Left ventricle myocardium superior (tissue), 1 donor: ENCODE measurements around the gene PHACTR1. TPM values are rescaled to one million over a fixed set of nuclear protein-coding genes. Genes with fewer than 3 reads are reported as not detected.

Experiments
- ATAC-seq: fragments of 200-7000 bp; cut with Tn5 transposase; one replicate; pipeline ENCODE4 v1.9.1; 2020; ENCODE audit warnings: mild to moderate bottlenecking, moderate library complexity
- DNase-seq: peaks from one replicate; pipeline ENCODE4 v3.0.0-alpha.2; 2020
- intact Hi-C: fragments of 100-400 bp; cut with micrococcal nuclease; formaldehyde crosslinking; loops from one replicate; pipeline ENCODE4 v1.11.0; 2022
- total RNA-seq: library from RNA; stranded (reverse); fragmentation: NEBNext Ultra II Directional; extraction: Animal tissue kit (Norgen Biotek cat#: 25700); gene quantifications from one replicate; pipeline ENCODE4 v1.2.1, GENCODE V29; 2021
- donor health status: DM: no; HTN: yes; CAD: no; lungs with severe emphysema.

PHACTR1 gene
- total RNA-seq, 1 donor from 2014 or later: 124 TPM

DNA sequence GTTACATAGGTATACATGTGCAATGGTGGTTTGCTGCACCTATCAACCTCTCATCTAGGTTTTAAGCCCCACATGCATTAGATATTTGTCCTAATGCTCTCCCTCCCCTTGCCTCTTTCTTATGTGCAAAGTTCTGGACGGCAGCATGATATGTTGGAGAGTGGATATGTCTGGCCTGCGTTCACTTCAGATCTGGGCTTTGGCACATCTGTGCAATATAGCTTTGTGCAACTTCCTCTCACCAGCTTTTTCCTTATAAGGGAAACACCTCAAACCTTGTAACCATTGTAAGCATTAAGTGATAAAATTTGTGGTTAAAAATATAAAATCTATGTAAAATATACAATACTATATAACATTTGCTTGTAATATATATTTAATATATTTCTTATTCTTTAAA, 288.0 kb downstream of the PHACTR1 start:
- intact Hi-C loops: no loop called here
- ATAC-seq (no peak), DNase-seq (no peak)

DNA sequence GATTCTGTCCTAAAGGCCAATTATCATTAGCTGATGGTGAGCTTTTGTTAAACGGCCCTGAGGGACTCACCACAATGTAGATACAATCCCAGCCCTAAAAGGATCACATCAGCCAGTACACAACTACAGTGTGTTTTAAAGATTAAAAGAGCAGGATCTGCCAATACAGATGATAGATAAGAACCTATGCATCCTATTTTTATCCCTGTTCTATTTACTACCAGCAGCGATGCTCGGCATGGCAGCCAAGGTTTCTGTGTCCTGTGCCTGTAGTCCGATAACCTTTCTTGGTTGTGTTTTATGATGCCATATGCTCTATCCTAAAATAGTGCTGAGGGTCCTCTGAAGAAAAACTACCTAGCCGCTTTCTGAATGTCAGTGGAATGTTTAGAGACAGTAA, 289.4 kb downstream of the PHACTR1 start:
- DNase-seq: no peak
- peak; percentile 79 for ATAC-seq
- intact Hi-C loops: loop anchor here (5.0 kb wide), 1 partner anchor 44 kb away; no protein-coding TSS in a partner anchor

DNA sequence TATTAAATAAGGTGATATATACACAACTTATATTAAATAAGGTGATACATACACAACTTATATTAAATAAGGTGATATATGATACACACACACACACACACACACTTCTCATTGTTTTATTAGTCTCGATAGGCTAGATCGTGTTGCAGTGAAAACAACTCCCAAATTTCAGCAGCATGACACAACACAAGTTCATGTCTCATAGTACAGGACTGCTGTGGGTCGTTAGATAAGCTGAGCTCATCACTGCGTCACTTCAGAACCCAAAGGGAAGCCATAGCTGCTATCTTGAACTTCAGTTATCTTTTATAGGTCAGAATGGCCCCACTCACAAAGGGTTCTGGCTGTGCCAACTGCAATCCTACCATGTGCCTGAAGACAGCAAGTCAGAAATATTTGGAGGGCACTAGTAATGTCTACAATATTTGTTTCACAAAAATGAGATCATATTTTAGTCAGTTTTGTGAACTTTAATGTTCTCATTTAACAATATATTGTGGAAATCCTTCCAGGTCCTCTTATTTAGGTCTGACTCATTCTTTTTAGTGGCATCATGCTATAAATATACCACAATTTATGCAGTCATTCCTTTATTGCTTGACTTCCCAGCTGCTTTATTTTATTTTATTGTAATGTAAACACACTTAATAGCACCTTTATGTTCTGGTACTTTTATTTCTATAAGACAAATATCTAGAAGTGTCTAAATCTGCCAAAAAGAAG, 290.2 kb downstream of the PHACTR1 start:
- intact Hi-C loops: loop anchor here (5.0 kb wide), 1 partner anchor 44 kb away; no protein-coding TSS in a partner anchor
- DNase-seq: no peak
- ATAC-seq: peak; percentile 87

DNA sequence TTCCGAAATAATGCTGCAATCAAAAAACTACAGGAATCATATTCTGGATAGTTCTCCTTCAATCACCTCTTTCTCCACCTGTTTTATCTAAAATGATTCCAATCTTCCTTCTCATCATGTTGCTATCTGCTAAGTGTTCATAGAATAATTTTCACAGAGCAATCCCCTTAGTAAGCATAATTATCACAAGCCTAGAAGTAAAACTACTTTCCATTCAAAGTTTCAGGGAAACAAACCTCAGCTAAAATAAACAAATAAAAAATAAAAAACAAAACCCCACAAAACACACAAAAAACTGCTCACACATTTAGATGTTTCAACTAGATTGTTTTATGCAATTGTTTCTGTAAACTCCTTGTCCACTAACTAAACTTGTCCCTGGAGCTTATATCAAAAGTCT, 291.2 kb downstream of the PHACTR1 start:
- no peak for ATAC-seq
- intact Hi-C loops: loop anchor here (5.0 kb wide), 1 partner anchor 45 kb away; no protein-coding TSS in a partner anchor
- no peak for DNase-seq

DNA sequence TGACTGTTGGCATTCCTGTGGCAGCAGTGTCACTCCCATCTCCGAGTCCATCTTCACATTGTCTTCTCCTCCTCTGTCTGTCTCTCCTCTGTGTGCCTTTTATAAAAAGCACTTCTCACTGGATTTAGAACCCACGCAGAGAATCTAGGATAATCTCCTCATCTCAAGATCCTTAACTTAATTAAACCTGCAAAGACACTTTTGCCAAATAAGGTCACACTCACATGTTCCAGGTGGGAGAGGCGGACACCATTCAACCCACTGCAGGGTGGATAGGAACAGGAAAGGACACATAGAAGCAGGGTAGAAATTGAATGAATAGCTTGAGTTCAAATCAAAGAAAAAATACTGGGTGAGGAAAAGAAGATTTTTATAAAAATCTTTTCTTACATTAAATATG, 292.5 kb downstream of the PHACTR1 start:
- ATAC-seq (no peak), DNase-seq (no peak)
- intact Hi-C loops: loop anchor here (5.0 kb wide), 1 partner anchor 47 kb away; no protein-coding TSS in a partner anchor

DNA sequence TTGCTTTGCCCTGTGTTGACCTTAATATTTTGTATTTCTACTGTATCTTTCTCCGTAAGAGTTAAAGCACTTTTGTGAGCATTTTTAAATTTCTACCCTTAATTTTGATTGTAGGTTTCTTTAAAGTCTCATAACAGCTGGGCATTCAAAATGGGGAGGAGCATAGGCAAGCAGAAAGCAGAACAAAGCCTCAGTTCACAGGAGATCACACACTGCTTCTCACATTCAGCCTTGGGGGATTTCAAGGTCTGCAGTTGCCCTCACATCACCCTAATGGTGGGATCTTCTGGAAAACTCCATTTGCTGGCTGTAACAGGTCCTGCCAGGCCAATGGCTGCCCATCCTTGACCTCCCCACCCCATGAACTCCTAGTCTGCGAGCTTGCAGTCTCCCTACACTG, 292.9 kb downstream of the PHACTR1 start:
- intact Hi-C loops: loop anchor here (5.0 kb wide), 1 partner anchor 47 kb away; no protein-coding TSS in a partner anchor
- no peak for ATAC-seq

DNA sequence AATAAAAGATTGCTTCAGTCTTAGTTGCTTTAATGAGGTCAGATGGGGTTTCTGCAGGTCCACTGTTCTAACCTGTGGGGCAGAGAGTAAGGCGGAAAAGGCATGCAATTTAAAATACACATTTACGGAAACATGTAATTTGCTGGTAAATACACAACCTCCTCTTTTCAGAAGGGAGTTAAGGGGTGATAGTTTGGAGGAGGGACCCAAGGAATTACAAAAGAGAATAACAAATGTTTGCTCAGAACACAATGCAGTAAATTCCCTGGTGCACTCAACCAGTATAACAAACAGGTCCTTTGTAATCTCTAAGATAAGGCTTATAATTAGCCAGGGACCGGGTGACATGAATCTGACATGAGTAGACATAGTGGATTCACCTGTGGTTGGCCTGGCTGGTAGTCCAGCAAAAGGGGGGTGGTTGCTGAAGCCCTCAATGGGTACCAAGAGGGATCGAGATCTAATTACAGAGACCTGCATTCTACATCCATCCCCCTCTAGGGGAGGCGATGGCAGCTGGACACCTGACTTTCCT, 295.1 kb downstream of the PHACTR1 start:
- no peak for DNase-seq
- ATAC-seq: no peak
- intact Hi-C loops: no loop called here

More for the DNA sequence above, 292.9 kb downstream of the PHACTR1 start:
- DNase-seq: no peak

DNA sequence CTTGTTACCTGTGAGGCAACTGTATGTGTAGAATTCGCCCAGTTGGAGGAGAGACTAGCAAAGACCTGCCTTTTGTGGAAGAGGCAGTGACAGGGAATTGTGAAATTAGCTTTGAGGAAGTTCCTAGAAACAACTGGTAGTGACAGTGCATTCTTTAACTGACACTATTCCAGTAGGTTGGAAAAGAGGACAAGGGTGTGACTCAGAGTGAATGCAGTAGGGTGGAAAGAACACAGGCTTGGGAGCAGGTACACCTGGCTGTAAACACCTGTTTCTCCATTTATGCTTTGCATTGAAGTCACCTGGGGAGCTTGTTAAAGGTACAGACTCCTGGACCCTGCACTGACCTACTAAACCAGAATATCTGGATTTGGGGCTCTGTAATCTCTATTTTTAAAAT, 295.7 kb downstream of the PHACTR1 start:
- intact Hi-C loops: no loop called here
- DNase-seq (no peak), ATAC-seq (no peak)

DNA sequence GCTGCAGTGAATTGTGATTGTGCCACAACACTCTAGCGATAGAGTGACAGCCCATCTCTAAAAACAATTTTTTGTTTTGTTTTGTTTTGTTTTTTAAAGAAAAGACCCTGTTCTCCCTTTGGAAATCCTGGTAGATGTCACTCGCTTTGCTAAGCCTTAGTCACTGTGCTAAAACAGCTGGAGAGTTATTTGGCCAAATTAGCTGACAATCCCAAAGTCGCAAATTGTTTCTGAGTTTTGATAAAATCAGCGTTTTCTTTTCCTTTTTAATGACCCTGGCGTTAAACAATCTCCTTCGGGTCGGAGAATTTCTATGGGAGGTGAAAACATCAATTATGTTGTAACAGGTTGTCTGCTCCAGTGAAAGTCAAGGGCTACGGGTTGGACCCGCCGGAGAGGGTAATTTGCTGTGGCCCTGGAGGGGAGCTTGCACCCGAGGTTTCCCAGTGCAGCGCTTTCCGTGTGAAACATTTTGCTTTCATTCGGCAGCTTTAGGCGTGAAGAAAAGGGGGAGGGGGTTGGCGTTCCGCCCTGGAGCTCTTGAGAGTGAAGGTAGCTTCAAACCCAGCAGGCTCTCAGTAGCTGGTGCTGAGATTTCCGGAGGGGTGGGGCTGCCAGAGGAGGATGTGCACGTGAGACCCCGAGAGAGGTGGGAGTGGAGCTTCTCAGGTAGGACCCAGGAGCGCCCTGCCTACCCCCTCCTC, 296.6 kb downstream of the PHACTR1 start:
- peak; percentile 85 for DNase-seq
- intact Hi-C loops: no loop called here
- peak; percentile 43 for ATAC-seq

DNA sequence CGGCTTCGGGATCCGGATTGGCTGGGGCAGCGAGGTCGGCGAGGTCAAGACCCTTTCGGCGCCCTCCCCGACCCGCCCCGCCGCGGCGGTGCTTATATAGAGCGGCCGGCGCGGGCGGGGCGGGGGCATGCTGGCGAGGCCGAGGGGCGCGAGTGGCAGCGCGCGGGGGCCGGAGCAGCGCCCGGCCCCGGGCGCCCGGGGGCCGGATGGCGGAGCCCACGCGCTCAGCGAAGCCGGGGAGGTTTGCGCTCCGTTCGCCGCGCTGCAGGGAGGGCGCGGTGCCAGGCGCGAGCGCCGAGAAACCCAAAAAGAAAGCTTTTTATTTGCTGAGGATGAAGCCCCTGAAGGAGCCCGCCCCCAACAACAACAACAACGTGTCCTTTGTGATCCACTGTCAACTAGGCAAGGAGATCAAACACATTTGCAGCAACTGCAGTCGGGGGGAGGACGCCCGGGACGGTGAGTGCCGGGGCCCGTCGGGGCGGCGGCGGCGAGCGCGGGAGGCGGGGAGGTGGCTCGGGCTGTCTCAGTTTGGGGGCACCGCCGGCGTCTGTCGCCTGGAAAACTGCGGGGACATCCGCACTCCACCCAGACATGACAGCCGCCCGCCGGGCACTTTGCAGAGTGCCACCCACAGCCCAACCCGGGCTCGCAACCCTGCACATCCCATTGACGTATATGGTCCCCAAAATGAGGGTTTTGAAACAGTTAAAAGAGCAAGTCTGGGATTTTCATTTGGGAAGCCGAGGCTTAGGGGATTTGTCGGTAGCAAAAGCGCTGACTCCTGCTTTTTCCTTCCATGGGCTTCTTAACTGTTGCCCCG, 297.3 kb downstream of the PHACTR1 start:
- DNase-seq: peak; percentile 45
- intact Hi-C loops: no loop called here
- ATAC-seq: peak; percentile 36

DNA sequence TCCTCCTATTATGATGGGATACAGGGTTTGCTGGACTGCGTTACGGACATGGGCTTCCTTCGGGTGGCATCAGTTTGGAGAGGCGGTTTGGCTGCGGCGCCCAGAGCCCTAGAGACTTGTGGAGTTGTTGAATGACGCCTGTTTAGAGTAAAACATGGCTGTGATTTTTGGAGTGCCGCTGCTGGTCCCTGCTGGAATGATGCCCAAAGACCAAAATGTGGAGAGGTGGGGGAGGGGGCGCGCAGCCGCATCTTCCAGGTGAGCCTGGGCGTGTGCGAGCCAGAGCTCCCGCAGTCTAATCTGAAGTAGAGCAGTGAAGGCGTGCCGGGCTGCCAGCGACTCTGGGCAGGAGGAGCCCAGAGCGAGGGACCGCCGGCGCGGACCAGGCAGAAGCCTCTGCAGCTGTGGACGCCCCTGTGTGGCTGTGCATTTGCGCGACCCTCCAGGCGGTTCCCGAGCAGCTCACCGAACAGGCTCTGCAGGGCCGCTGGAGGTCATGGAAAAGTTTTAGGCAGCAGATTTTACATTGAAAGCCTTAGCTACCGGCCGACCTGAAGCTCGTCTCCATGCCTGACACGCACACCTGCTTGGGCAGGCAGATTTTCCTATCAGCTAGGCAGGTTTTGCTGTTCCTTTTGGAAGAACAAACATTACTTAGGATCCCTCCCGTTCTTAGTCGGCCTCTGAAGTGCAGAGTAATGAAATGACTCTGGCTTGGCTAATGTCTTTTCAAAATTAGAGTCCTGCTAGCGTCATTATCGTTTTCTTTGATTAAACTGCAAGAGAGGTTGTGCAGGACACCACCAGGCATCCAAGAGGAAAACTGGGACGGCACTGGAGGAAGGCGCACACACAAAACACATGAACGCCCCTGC, 298.2 kb downstream of the PHACTR1 start:
- ATAC-seq (peak; percentile 62), DNase-seq (peak; percentile 62)
- intact Hi-C loops: no loop called here

DNA sequence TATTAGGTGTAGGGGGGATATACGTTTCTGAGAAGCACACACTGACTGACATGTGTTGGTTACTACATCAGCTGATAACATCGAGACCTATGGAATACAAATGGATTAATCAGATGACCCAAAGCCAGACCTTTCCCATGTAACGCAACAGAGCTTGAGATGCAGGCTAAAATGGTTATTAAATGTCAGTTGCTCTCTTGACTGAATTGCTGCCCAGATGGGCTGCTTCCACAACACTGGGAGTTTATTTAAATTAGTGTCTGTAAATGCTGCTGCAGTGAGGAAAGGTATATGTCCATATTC, 298.8 kb downstream of the PHACTR1 start:
- DNase-seq: no peak
- intact Hi-C loops: no loop called here
- no peak for ATAC-seq

DNA sequence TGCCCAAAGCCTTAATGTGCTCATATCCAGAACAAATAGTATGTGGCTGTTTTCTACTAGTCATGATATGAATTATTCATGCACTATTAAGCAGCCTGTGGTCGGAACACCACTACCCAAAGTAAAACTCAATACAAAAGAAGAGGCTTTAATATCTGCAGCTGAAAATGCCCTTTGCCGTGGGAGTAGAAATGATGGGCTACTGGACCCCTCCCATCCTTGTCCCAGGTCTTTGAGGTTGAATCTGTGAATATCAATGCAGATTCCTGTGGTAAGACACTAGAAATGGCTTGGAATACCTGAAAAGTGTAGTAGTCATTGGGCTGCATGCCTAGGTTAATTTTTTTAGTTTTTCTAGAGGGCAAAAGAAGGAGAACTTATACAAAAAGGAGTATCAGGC, 308.0 kb downstream of the PHACTR1 start:
- no peak for ATAC-seq
- DNase-seq: no peak
- intact Hi-C loops: no loop called here

DNA sequence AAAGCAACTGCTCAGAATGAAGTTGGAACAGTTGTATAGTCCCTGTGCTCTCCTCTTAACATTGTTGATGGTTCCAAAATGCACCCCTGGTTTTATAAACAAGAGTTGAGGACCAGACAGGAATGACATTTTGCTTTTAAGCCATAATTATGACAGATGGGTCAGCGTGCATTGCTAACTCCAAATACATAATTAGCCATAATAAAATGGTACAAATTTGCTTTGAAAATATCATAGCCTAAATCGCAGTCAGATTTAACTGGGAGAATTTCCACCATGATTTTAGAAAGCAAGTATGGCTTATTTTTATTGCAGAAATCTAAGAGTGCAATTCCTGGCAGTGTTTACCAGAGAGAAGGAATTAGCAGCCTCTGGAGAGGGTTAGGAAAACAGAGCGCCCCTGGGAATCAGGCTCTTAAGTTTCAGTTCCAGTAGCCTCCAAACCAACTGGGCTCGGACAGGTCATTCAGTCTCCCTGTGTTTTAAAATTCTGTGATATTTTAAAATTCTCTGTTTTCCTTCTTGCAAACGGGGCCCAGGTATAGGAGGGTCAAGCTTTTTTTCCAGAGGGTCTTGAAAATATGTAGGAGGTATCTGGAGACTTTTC, 309.4 kb downstream of the PHACTR1 start:
- intact Hi-C loops: no loop called here
- no peak for DNase-seq
- peak; percentile 8 for ATAC-seq

DNA sequence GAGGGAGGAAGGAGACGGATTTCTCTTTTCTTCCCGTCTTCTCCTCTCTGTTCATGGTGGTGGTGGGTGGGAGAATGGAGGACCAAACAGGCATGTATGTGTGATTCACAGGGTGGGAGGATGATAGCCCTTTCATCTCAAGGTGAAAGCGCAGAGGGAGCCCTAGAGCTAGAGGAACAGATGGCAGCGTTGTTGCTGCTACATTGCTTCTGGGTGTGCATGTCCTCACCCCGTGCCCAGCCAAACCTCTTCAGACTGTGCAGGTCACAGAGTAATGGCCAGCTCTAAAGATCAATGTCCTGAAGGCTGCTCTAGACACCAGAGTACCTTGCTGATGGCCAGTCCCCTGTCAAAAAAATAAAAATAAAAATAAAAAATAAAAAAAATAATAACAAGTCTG, 310.0 kb downstream of the PHACTR1 start:
- ATAC-seq: peak; percentile 83
- intact Hi-C loops: no loop called here
- DNase-seq: peak; percentile 39

DNA sequence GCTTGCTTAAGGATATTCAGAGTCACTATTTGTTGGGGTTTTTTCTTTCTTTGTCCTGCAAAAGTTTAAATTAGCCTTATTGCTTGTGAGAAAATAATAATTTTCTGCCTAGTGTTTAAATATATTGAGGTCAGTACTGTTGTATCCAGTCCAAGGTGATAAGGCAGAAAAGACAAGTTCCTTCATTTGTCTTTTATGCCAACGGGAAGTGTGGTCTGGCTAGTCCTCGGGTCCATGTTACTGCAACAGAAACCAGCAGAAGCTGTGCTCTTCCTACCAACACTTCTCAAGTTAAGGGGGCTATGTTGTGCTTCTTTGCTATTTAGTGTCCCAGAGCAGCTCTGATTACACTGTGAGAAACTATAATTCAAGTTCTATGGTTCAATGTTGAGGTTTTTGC, 310.6 kb downstream of the PHACTR1 start:
- peak; percentile 26 for ATAC-seq
- intact Hi-C loops: no loop called here
- no peak for DNase-seq

DNA sequence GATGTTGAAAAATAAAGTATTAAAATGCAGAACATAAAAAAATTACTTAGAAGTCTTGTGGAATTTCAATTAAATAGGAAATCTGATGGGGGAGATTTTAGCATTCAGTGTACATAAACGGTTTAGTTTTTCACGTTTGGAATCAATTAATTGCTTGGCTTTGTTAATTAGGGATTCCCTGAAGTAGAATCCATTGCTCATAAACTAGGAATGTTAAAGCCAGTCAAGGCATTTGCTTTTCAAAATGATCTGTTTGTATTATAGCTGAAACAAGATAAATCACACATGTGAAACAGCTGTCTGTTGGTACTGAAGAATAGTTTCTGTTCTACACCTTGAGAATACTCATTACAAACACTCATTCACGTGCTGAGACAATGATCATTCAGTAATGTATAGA, 313.8 kb downstream of the PHACTR1 start:
- intact Hi-C loops: no loop called here

DNA sequence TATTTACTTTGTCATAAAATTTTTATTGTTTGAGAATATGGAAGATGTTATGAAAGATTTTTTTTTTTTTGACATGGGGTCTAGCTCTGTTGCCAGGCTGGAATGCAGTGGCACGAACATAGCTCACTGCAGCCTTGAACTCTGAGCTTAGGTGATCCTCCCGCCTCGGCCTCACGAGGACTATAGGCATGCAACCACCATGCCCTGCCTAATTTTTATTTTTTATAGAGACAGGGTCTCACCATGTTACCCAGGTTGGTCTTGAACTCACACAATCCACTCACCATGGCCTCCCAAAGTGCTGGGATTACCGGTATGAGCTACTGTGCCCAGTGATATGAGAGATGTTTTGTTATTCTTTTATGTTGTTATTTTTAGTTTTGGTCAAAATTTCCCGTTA, 316.0 kb downstream of the PHACTR1 start:
- ATAC-seq: no peak
- intact Hi-C loops: no loop called here

More for the DNA sequence above, 313.8 kb downstream of the PHACTR1 start:
- DNase-seq (no peak), ATAC-seq (no peak)

More for the DNA sequence above, 316.0 kb downstream of the PHACTR1 start:
- DNase-seq: no peak
